Hepatocyte (in vitro differentiated cells): Measurements from ENCODE around the gene USP3.

Experiments used
- EZH2 ChIP-seq: fragments of 200-600 bp; sonication (generic); IDR thresholded peaks from 2 replicates; pipeline ENCODE4 v1.6.1; 2016; ENCODE audit warnings: antibody characterized with exemption, mild to moderate bottlenecking, borderline replicate concordance
- TF ChIP-seq, protein P1 (sequence below): fragments of 200-600 bp; sonication (generic); IDR thresholded peaks from 2 replicates; pipeline ENCODE4 v1.5.1; 2016; ENCODE audit warnings: antibody characterized with exemption, mild to moderate bottlenecking; ENCODE audit not compliant: poor library complexity

GRCh38 chr15:63489352-63489751 is 15.0 kb upstream of the USP3 start:
- no peak for TF ChIP-seq EZH2
- TF ChIP-seq, protein P1, sequence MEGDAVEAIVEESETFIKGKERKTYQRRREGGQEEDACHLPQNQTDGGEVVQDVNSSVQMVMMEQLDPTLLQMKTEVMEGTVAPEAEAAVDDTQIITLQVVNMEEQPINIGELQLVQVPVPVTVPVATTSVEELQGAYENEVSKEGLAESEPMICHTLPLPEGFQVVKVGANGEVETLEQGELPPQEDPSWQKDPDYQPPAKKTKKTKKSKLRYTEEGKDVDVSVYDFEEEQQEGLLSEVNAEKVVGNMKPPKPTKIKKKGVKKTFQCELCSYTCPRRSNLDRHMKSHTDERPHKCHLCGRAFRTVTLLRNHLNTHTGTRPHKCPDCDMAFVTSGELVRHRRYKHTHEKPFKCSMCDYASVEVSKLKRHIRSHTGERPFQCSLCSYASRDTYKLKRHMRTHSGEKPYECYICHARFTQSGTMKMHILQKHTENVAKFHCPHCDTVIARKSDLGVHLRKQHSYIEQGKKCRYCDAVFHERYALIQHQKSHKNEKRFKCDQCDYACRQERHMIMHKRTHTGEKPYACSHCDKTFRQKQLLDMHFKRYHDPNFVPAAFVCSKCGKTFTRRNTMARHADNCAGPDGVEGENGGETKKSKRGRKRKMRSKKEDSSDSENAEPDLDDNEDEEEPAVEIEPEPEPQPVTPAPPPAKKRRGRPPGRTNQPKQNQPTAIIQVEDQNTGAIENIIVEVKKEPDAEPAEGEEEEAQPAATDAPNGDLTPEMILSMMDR, result no peak
